Kidney (tissue), 14 donors: ENCODE measurements around the gene CXCL3. TPM values are rescaled to one million over a fixed set of nuclear protein-coding genes. Genes with fewer than 3 reads are reported as not detected.

Source experiments
- DNase-seq, 5 donors: peaks; one replicate each; pipeline ENCODE4 v3.0.0-alpha.2; 2013 to 2020
- FAIRE-seq: peaks from 2 replicates; lab custom pipeline; 2012; peaks lifted over from hg19 to GRCh38; lab: Jason Lieb, UNC
- H3K27ac ChIP-seq, 2 donors: one replicate each; pipeline ENCODE4 v1.7.0; 2013; ENCODE audit warnings: low read depth in 2 of 2, low read length in 2 of 2, inconsistent platforms in 1 of 2
- H3K27me3 ChIP-seq: one replicate; pipeline ENCODE4 v1.7.1; 2013; ENCODE audit warnings: low read length, inconsistent platforms; ENCODE audit not compliant: control insufficient read depth, insufficient read depth
- H3K36me3 ChIP-seq, 3 donors: one replicate each; pipeline versions ENCODE4 v1.7.0 to v1.7.1; 2013; ENCODE audit warnings: low read length in 3 of 3, control low read depth in 1 of 3, inconsistent platforms in 1 of 3; ENCODE audit not compliant: insufficient read depth in 3 of 3, control insufficient read depth in 2 of 3
- H3K4me1 ChIP-seq, 3 donors: one replicate each; pipeline versions ENCODE4 v1.7.0 to v1.7.1; 2013; ENCODE audit warnings: low read length in 3 of 3, inconsistent platforms in 1 of 3, low read depth in 1 of 3; ENCODE audit not compliant: control insufficient read depth in 2 of 3, insufficient read depth in 2 of 3
- H3K4me3 ChIP-seq, 3 donors: one replicate each; pipeline versions ENCODE4 v1.7.0 to v1.8.1; 2013; ENCODE audit warnings: low read length in 3 of 3, control low read depth in 1 of 3, inconsistent platforms in 1 of 3
- H3K9ac ChIP-seq, 3 donors: one replicate each; pipeline versions ENCODE4 v1.7.0 to v1.7.1; 2013; ENCODE audit warnings: low read length in 3 of 3, control low read depth in 1 of 3, inconsistent platforms in 1 of 3
- H3K9me3 ChIP-seq, 3 donors: one replicate each; pipeline versions ENCODE4 v1.7.0 to v1.7.1; 2013; ENCODE audit warnings: low read length in 3 of 3, control low read depth in 1 of 3, inconsistent platforms in 1 of 3; ENCODE audit not compliant: control insufficient read depth in 2 of 3, insufficient read depth in 1 of 3
- CTCF ChIP-seq: IDR thresholded peaks from 3 replicates; pipeline ENCODE4 v1.5.1; 2012; ENCODE audit warnings: mild to moderate bottlenecking, moderate library complexity, borderline replicate concordance; ENCODE audit not compliant: insufficient read depth; ENCODE audit errors: extremely low read depth
- intact Hi-C: fragments of 100-400 bp; cut with DNase I; formaldehyde crosslinking; loops from one replicate; pipeline ENCODE4 v1.11.1; 2022
- polyA plus RNA-seq: library from polyadenylated mRNA; stranded (reverse); fragments of 350-450 nt; fragmentation: Illumina TruSeq; extraction: RNeasy Lipid Tissue Mini Kit (QIAGEN cat#74804); gene quantifications from one replicate; pipeline ENCODE4 v1.2.3, GENCODE V29; 2014; ENCODE audit warnings: low read depth, low replicate concordance; ENCODE audit not compliant: insufficient read depth
- total RNA-seq: library from RNA; stranded (reverse); fragmentation: NEBNext Ultra II Directional; extraction: Animal tissue kit (Norgen Biotek cat#: 25700); gene quantifications from one replicate; pipeline ENCODE4 v1.2.1, GENCODE V29; 2021
- donor health status: control.
- donor health status: control.
- donor health status: control.
- donor health status: control.
- donor health status: control.
- donor health status: DM: yes; HTN: yes; CAD: no.
- donor health status: Normal renal cell carcinoma (clear cell type).

CXCL3 gene
- total and polyA plus RNA-seq, 2 donors from 2014 or later = 0.97 to 2.8 TPM

- no peak for DNase-seq
- no peaks in the 10 kb centered on the region for H3K36me3 ChIP-seq
Observed at GRCh38 chr4:73990988-73991741, 47.3 kb downstream of the CXCL3 start.

GRCh38 chr4:73989928-73990327 is 48.6 kb downstream of the CXCL3 start:
- H3K36me3 ChIP-seq = no peaks in the 10 kb centered on the region
- no peaks in the 10 kb centered on the region for H3K27me3 ChIP-seq
- peak in 1 of 5 donors; percentile 15 for DNase-seq
- H3K4me1 ChIP-seq = no peaks in the 10 kb centered on the region
- FAIRE-seq = no peak
- no peak overlapping the region for H3K9ac ChIP-seq
- H3K4me3 ChIP-seq = no peak overlapping the region
- TF ChIP-seq CTCF = no peak
- intact Hi-C loops = no loop called here
- H3K9me3 ChIP-seq = no peaks in the 10 kb centered on the region
- H3K27ac ChIP-seq = no peak overlapping the region

More at GRCh38 chr4:73990988-73991741, 47.3 kb downstream of the CXCL3 start:
- Histone ChIP-seq H3K27ac (no peak overlapping the region), H3K4me3 (no peak overlapping the region), H3K27me3 (no peaks in the 10 kb centered on the region), H3K4me1 (no peaks in the 10 kb centered on the region), H3K9me3 (no peaks in the 10 kb centered on the region), H3K9ac (no peak overlapping the region)
- TF ChIP-seq CTCF = no peak
- no peak for FAIRE-seq
- intact Hi-C loops = no loop called here

- Histone ChIP-seq H3K4me3 (no peak overlapping the region), H3K4me1 (no peaks in the 10 kb centered on the region), H3K9ac (no peak overlapping the region), H3K27ac (no peak overlapping the region), H3K9me3 (no peaks in the 10 kb centered on the region), H3K27me3 (no peaks in the 10 kb centered on the region), H3K36me3 (no peaks in the 10 kb centered on the region)
- intact Hi-C loops = no loop called here
- FAIRE-seq (no peak), DNase-seq (no peak)
- TF ChIP-seq CTCF = no peak
Observed at GRCh38 chr4:73989031-73989430, 49.5 kb downstream of the CXCL3 start.
